GM23248 (cell line): ENCODE results near the gene KIF3A. TPM values are rescaled to one million over a fixed set of nuclear protein-coding genes. Genes with fewer than 3 reads are reported as not detected.

Source experiments
- DNase-seq: peaks from one replicate; pipeline ENCODE4 v3.0.0-alpha.2; 2015
- H2AFZ ChIP-seq: fragments of 200-600 bp; sonication (generic); 2 replicates; pipeline ENCODE4 v1.6.1; 2016; ENCODE audit warnings: antibody characterized with exemption
- H3F3A ChIP-seq: fragments of 200-600 bp; sonication (generic); 2 replicates; pipeline ENCODE4 v1.6.1; 2016; ENCODE audit warnings: mild to moderate bottlenecking, antibody characterized with exemption, mixed run types; ENCODE audit not compliant: insufficient read depth
- H3K27ac ChIP-seq: fragments of 200-600 bp; sonication (generic); 2 replicates; pipeline ENCODE4 v1.5.1; 2016; ENCODE audit warnings: mild to moderate bottlenecking
- H3K27me3 ChIP-seq: fragments of 200-600 bp; sonication (generic); replicated peaks from 2 replicates; pipeline ENCODE4 v1.6.1; 2016; ENCODE audit warnings: mild to moderate bottlenecking; ENCODE audit not compliant: insufficient read depth
- H3K36me3 ChIP-seq: fragments of 200-600 bp; sonication (generic); 2 replicates; pipeline ENCODE4 v1.6.1; 2016; ENCODE audit warnings: low read depth, mild to moderate bottlenecking
- H3K4me1 ChIP-seq: fragments of 200-600 bp; sonication (generic); 2 replicates; pipeline ENCODE4 v1.6.1; 2016; ENCODE audit warnings: mild to moderate bottlenecking; ENCODE audit not compliant: insufficient read depth
- H3K4me2 ChIP-seq: fragments of 200-600 bp; sonication (generic); one replicate; pipeline ENCODE4 v1.6.1; 2016; ENCODE audit warnings: mild to moderate bottlenecking; ENCODE audit not compliant: unreplicated experiment
- H3K4me3 ChIP-seq: fragments of 200-600 bp; sonication (generic); 2 replicates; pipeline ENCODE4 v1.5.1; 2016; ENCODE audit warnings: mild to moderate bottlenecking
- H3K79me2 ChIP-seq: fragments of 200-600 bp; sonication (generic); 2 replicates; pipeline ENCODE4 v1.6.1; 2016; ENCODE audit warnings: mild to moderate bottlenecking; ENCODE audit not compliant: insufficient read depth
- H3K9ac ChIP-seq: fragments of 200-600 bp; sonication (generic); 2 replicates; pipeline ENCODE4 v1.6.1; 2016; ENCODE audit warnings: mild to moderate bottlenecking
- H3K9me2 ChIP-seq: fragments of 200-600 bp; sonication (generic); 2 replicates; pipeline ENCODE4 v1.6.1; 2016; ENCODE audit warnings: mixed run types, mild to moderate bottlenecking, moderate library complexity; ENCODE audit not compliant: insufficient read depth
- H3K9me3 ChIP-seq: fragments of 200-600 bp; sonication (generic); one replicate; pipeline ENCODE4 v1.6.1; 2017; ENCODE audit warnings: low read depth
- H4K20me1 ChIP-seq: fragments of 200-600 bp; sonication (generic); 2 replicates; pipeline ENCODE4 v1.6.0; 2016; ENCODE audit not compliant: insufficient read depth
- EZH2 ChIP-seq: fragments of 200-600 bp; sonication (generic); IDR thresholded peaks from 2 replicates; pipeline ENCODE4 v1.6.1; 2018; ENCODE audit warnings: antibody characterized with exemption, mild to moderate bottlenecking; ENCODE audit not compliant: insufficient read depth, poor library complexity, severe bottlenecking
- EZH2phosphoT487 ChIP-seq: fragments of 200-600 bp; sonication (generic); IDR thresholded peaks from 2 replicates; pipeline ENCODE4 v1.6.1; 2018; ENCODE audit warnings: antibody characterized with exemption, moderate library complexity, mild to moderate bottlenecking, low read depth; ENCODE audit not compliant: insufficient read depth
- in situ Hi-C: fragments of 300-500 bp; cut with MboI; formaldehyde crosslinking; loops from 2 replicates; pipeline ENCODE4 v1.15.0; 2020
- polyA plus RNA-seq: library from polyadenylated mRNA; unstranded; fragments of >200 nt; fragmentation: Nextera tagmentation; extraction: Ambion mirVana; gene quantifications from 2 replicates; pipeline ENCODE4 v1.2.1, GENCODE V29; 2016
- total RNA-seq: library from RNA; depleted of rRNA; stranded (reverse); fragments of >200 nt; shearing (Covaris generic); gene quantifications from 2 replicates; pipeline ENCODE4 v1.2.3, GENCODE V29; 2014; rRNA removed

The KIF3A gene
- total and polyA plus RNA-seq, 2 experiments from 2014 or later: 6.8 to 18.8 TPM

- no peak for DNase-seq
- Histone ChIP-seq H3K79me2 (no peaks in the 10 kb centered on the region), H3K9me3 (no peaks in the 10 kb centered on the region), H3K4me2 (no peak overlapping the region), H2AFZ (no peak overlapping the region), H3K36me3 (peaks cover 16% of the 10 kb centered on the region; the same call in 1 of the 2 replicates), H3K4me3 (no peak overlapping the region), H3K4me1 (no peaks in the 10 kb centered on the region), H3K27ac (no peak overlapping the region), H3F3A (no peaks in the 10 kb centered on the region), H3K27me3 (no peaks in the 10 kb centered on the region), H3K9ac (no peak overlapping the region), H3K9me2 (no peaks in the 10 kb centered on the region), H4K20me1 (no peaks in the 10 kb centered on the region)
- TF ChIP-seq EZH2phosphoT487 (no peak), EZH2 (no peak)
- in situ Hi-C loops: no loop called here
These were observed 93.2 kb downstream of the KIF3A start for GRCh38 chr5:132644177-132644576.

Other genes with a start within 250 kb of the KIF3A start
- 6.2 and 10.4 TPM in 2 replicates for gene IRF1, start 246.8 kb downstream of the KIF3A start, total RNA-seq
- gene IRF1, start 246.8 kb downstream of the KIF3A start, polyA plus RNA-seq: 21.7 and 22.2 TPM in 2 replicates
- gene IL5, start 194.0 kb downstream of the KIF3A start, total RNA-seq: not detected in 2 replicates
- not detected in 2 replicates for gene IL5, start 194.0 kb downstream of the KIF3A start, polyA plus RNA-seq
- 17.7 and 21.5 TPM in 2 replicates for gene RAD50, start 180.6 kb downstream of the KIF3A start, total RNA-seq
- gene RAD50, start 180.6 kb downstream of the KIF3A start, polyA plus RNA-seq: 40.9 and 44.0 TPM in 2 replicates
- not detected in 2 replicates for gene IL13, start 79.4 kb downstream of the KIF3A start, total RNA-seq
- not detected in 2 replicates for gene IL13, start 79.4 kb downstream of the KIF3A start, polyA plus RNA-seq
- not detected in 2 replicates for gene IL4, start 63.6 kb downstream of the KIF3A start, total RNA-seq
- 0.34 TPM in 1 of 2 replicates, not detected in the other for gene IL4, start 63.6 kb downstream of the KIF3A start, polyA plus RNA-seq
- not detected in 2 replicates for gene CCNI2, start 9.9 kb upstream of the KIF3A start, total RNA-seq
- gene CCNI2, start 9.9 kb upstream of the KIF3A start, polyA plus RNA-seq: 0.51 and 0.73 TPM in 2 replicates
- gene SEPTIN8, start 39.7 kb upstream of the KIF3A start, total RNA-seq: 36.5 and 41.9 TPM in 2 replicates
- 26.9 and 28.8 TPM in 2 replicates for gene SEPTIN8, start 39.7 kb upstream of the KIF3A start, polyA plus RNA-seq
- gene SOWAHA, start 75.8 kb upstream of the KIF3A start, total RNA-seq: not detected in 2 replicates
- not detected in 2 replicates for gene SOWAHA, start 75.8 kb upstream of the KIF3A start, polyA plus RNA-seq
- gene SHROOM1, start 93.1 kb upstream of the KIF3A start, total RNA-seq: 9.9 and 13.2 TPM in 2 replicates
- 3.8 and 3.9 TPM in 2 replicates for gene SHROOM1, start 93.1 kb upstream of the KIF3A start, polyA plus RNA-seq
- 0.32 TPM in 1 of 2 replicates, not detected in the other for gene GDF9, start 128.9 kb upstream of the KIF3A start, total RNA-seq
- gene GDF9, start 128.9 kb upstream of the KIF3A start, polyA plus RNA-seq: not detected in 2 replicates
- gene UQCRQ, start 129.1 kb upstream of the KIF3A start, total RNA-seq: 77.9 and 138 TPM in 2 replicates
- gene UQCRQ, start 129.1 kb upstream of the KIF3A start, polyA plus RNA-seq: 1,006 and 1,056 TPM in 2 replicates
- gene LEAP2, start 136.1 kb upstream of the KIF3A start, total RNA-seq: 0.13 TPM in 1 of 2 replicates, not detected in the other
- gene LEAP2, start 136.1 kb upstream of the KIF3A start, polyA plus RNA-seq: 0.33 and 0.67 TPM in 2 replicates
- gene AFF4, start 226.1 kb upstream of the KIF3A start, total RNA-seq: 47.3 and 51.9 TPM in 2 replicates
- gene AFF4, start 226.1 kb upstream of the KIF3A start, polyA plus RNA-seq: 38.3 and 41.7 TPM in 2 replicates